Neural crest cell (in vitro differentiated cells): ENCODE results near the gene FTH1. TPM values are rescaled to one million over a fixed set of nuclear protein-coding genes. Genes with fewer than 3 reads are reported as not detected.

ENCODE experiments used
- DNase-seq: peaks from one replicate; pipeline ENCODE4 v3.0.0; 2021; ENCODE audit warnings: low read depth, mixed read lengths, low spot score
- H3K27ac Mint-ChIP-seq: one replicate; pipeline ENCODE4 v1.8.0; 2021; ENCODE audit warnings: mild to moderate bottlenecking, mixed read lengths; ENCODE audit not compliant: unreplicated experiment
- H3K27me3 Mint-ChIP-seq: 2 replicates; pipeline ENCODE4 v1.8.0; 2021; ENCODE audit warnings: low read depth, mild to moderate bottlenecking, mixed read lengths
- H3K36me3 Mint-ChIP-seq: 2 replicates; pipeline ENCODE4 v1.8.0; 2021; ENCODE audit warnings: low read depth, mild to moderate bottlenecking, mixed read lengths
- H3K4me1 Mint-ChIP-seq: 2 replicates; pipeline ENCODE4 v1.8.0; 2021; ENCODE audit warnings: mixed read lengths
- H3K4me3 Mint-ChIP-seq: one replicate; pipeline ENCODE4 v1.8.0; 2021; ENCODE audit warnings: mild to moderate bottlenecking, mixed read lengths
- H3K9me3 Mint-ChIP-seq: 2 replicates; pipeline ENCODE4 v1.8.0; 2021; ENCODE audit warnings: mixed read lengths
- total RNA-seq: library from RNA; stranded (reverse); gene quantifications from 2 replicates; pipeline ENCODE4 v1.2.1, GENCODE V29; 2021
- TF ChIP-seq, protein P1 (sequence below): fragments of 200-600 bp; sonication (generic); conservative IDR thresholded peaks from 2 replicates; pipeline ENCODE4 v1.5.0; 2021; ENCODE audit warnings: antibody characterized with exemption, mild to moderate bottlenecking

Gene FTH1
- total RNA-seq, 1 donor from 2014 or later = 1,207 TPM

DNA sequence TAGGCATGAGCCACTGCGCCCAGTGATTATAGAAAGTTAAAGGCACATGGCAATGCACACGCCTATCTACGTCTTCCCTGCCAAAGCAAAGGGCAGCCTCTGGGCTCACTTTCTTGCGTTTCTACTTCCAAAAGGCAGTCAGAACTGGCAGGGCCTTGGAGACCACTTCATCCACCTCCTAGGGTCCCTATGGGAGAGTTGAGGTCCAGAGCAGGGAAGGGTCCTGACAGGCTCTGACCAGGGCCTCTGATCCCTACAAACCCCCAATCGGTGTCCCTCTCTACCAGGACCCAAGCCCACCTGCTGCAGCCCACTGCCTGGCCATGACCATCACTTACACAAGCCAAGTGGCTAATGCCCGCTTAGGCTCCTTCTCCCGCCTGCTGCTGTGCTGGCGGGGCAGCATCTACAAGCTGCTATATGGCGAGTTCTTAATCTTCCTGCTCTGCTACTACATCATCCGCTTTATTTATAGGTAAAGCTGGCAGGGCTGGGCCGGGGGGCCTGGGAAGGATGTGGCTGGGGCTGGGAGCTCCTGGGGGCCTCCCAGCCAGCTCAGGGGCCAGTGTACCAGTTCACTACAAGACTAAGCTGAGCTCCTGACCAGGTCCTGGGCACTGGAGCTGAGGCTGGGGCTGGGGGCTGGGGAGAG lies 15.8 kb downstream of the FTH1 start:
- Mint-ChIP-seq H3K27ac (peak overlapping the region; percentile 19), H3K4me1 (peaks cover 12% of the 10 kb centered on the region)

DNA sequence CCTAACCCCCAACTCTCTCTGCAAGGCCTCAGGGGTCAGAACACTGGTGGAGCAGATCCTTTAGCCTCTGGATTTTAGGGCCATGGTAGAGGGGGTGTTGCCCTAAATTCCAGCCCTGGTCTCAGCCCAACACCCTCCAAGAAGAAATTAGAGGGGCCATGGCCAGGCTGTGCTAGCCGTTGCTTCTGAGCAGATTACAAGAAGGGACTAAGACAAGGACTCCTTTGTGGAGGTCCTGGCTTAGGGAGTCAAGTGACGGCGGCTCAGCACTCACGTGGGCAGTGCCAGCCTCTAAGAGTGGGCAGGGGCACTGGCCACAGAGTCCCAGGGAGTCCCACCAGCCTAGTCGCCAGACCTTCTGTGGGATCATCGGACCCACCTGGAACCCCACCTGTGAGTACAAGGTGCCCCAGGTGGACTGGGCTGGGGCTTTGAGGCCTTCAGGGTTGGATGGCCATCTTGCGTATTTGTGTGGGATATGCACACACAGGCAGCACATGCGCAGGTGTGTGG lies 17.3 kb downstream of the FTH1 start, which contains the start of gene BEST1:
BEST1 (plus strand) TSS at position 317 of the 513 bp plus-strand sequence. CDS start 1,456 bp downstream, outside the sequence.
- Mint-ChIP-seq H3K9me3 (no peaks in the 10 kb centered on the region), H3K4me3 (peak within 1 kb of the TSS; percentile 19), H3K4me1 (peaks cover 12% of the 10 kb centered on the region), H3K36me3 (no peaks in the 10 kb centered on the region), H3K27me3 (peaks cover 17% of the 10 kb centered on the region), H3K27ac (peak within 1 kb of the TSS; percentile 28)
- DNase-seq = no peak
- TF ChIP-seq, protein P1, sequence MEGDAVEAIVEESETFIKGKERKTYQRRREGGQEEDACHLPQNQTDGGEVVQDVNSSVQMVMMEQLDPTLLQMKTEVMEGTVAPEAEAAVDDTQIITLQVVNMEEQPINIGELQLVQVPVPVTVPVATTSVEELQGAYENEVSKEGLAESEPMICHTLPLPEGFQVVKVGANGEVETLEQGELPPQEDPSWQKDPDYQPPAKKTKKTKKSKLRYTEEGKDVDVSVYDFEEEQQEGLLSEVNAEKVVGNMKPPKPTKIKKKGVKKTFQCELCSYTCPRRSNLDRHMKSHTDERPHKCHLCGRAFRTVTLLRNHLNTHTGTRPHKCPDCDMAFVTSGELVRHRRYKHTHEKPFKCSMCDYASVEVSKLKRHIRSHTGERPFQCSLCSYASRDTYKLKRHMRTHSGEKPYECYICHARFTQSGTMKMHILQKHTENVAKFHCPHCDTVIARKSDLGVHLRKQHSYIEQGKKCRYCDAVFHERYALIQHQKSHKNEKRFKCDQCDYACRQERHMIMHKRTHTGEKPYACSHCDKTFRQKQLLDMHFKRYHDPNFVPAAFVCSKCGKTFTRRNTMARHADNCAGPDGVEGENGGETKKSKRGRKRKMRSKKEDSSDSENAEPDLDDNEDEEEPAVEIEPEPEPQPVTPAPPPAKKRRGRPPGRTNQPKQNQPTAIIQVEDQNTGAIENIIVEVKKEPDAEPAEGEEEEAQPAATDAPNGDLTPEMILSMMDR = no peak

More for the DNA sequence above, 15.8 kb downstream of the FTH1 start:
- no peaks in the 10 kb centered on the region for H3K36me3 Mint-ChIP-seq
- TF ChIP-seq, protein P1 = no peak
- DNase-seq = no peak
- peaks cover 28% of the 10 kb centered on the region for H3K27me3 Mint-ChIP-seq
- no peak overlapping the region for H3K4me3 Mint-ChIP-seq
- no peaks in the 10 kb centered on the region for H3K9me3 Mint-ChIP-seq

DNA sequence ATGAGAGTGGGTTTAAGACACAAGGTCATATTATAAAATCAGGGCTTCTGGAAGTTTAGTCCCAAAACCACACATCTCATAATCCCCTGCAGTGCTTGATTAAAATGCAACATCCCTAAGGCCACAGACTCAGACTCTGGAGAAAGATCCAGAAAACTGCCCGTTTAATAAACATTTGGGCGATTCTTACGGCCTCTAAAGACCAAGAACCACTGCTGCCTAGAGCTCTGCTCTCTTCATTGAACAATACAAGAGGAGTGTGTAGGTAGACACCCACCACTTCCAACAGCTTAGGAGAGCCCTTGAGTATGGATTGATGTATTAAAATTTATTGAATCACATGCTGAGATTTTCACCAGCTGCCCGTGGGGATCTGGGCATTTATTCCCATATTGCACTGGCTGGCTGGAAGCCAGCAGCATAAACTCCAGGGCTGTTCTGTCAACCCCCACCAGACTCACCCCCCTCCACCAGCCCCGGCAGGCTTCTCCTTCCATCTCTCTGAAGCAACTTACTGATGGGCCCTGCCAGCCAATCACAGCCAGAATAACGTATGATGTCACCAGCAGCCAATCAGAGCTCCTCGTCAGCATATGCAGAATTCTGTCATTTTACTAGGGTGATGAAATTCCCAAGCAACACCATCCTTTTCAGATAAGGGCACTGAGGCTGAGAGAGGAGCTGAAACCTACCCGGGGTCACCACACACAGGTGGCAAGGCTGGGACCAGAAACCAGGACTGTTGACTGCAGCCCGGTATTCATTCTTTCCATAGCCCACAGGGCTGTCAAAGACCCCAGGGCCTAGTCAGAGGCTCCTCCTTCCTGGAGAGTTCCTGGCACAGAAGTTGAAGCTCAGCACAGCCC lies 18.0 kb downstream of the FTH1 start:
- Mint-ChIP-seq H3K4me1 (peaks cover 12% of the 10 kb centered on the region), H3K27ac (peak overlapping the region; percentile 28), H3K27me3 (peaks cover 17% of the 10 kb centered on the region), H3K4me3 (peak overlapping the region; percentile 19), H3K36me3 (no peaks in the 10 kb centered on the region), H3K9me3 (no peaks in the 10 kb centered on the region)
- no peak for DNase-seq
- TF ChIP-seq, protein P1 = no peak

DNA sequence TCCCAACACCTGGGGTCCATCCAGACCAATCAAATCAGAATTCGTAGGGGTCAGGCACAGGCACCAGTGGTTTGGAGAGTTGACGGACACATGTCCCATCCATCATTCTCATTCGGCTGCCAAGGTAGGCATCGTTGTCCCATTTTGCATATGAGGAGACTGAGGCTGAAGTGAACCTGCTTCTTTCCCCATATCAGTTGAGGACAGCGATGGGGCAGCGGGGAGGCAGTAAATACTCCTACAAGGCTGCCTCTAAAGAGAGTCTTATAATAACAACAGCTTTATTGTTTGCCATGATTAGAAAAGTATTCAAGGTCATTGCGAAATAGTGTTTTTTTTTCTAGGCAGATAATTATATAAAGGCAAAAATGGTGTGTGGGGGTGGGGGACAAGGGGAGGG lies 18.9 kb downstream of the FTH1 start:
- no peak overlapping the region for H3K27ac Mint-ChIP-seq

More for the DNA sequence above, 18.9 kb downstream of the FTH1 start:
- no peak for DNase-seq
- no peaks in the 10 kb centered on the region for H3K9me3 Mint-ChIP-seq
- no peaks in the 10 kb centered on the region for H3K36me3 Mint-ChIP-seq
- H3K4me1 Mint-ChIP-seq = peaks cover 12% of the 10 kb centered on the region
- TF ChIP-seq, protein P1 = no peak
- peaks cover 14% of the 10 kb centered on the region for H3K27me3 Mint-ChIP-seq
- H3K4me3 Mint-ChIP-seq = no peak overlapping the region
